ENCODE data around the gene SEC11A. TPM values are rescaled to one million over a fixed set of nuclear protein-coding genes. Genes with fewer than 3 reads are reported as not detected.
"Not testable (repeated sequence)": the region's sequence is repeated elsewhere in the genome, so short reads cannot be mapped to it uniquely, and the experiment has no call there.

The SEC11A gene
- total RNA-seq, 2 experiments from 2014 or later, result 82.3 to 87.8 TPM

DNA sequence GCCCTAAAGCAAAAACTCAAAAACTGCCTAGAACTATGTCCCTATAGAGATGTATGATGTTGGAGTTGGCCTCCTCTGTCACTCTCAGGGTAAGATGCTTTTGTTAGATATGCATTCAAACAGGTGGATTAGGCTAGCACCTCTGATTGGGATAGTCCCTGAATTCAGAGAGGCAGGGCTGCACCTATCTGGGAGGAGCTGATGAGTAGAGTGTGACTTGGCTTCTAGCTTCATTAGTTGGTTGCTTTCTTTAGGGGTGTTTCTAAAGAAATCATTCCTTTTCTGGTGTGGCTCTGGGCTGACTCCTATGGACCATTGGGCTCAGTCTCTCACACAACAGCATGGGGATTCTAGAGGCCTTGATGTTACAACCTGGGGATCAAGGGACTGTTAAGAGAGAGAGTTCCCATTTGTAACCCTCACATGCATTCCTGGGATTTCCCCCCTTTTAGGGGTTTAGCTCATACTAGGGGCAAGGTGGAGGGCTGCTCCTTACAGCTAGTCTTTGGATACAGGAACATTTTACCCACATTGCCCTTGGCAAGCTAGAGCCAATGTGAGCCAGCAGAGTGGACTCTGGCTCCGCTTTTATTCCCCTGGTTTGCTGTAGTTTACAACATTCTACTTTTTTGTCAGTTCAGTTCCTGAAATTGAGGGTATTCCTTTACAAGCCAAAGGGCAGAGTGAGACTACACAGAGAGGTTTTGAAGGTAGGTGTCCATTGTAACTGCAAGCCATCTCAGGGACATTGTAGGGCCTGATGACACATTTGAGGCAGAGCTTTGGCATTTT is 40.0 kb upstream of the SEC11A start:
- ChIA-PET POLR2A (interaction anchor here (0.9 to 1.1 kb wide), 2 partner anchors 9 to 15 kb away, joined by 3 to 4 read pairs; no protein-coding TSS in a partner anchor), CTCF (interaction anchor here (0.7 to 1.6 kb wide), 2 partner anchors 9 to 102 kb away, joined by 3 to 4 read pairs; partner anchors contain the start of gene WDR73)
- H3K36me3 Mint-ChIP-seq (ENCODE audit: low read depth), result peaks cover 14% of the 10 kb centered on the region
- H3K4me1 Mint-ChIP-seq (ENCODE audit: low read depth), result peaks cover 43% of the 10 kb centered on the region
- H3K27ac Mint-ChIP-seq, result peak overlapping the region; percentile 31
- peak; percentile 53 for ATAC-seq
- no peak for DNase-seq
- intact Hi-C loops (cut with micrococcal nuclease), result no loop called here
- no peaks in the 10 kb centered on the region for H3K9me3 Mint-ChIP-seq
- no peak overlapping the region for H3K4me3 Mint-ChIP-seq
- TF ChIP-seq, protein P1, sequence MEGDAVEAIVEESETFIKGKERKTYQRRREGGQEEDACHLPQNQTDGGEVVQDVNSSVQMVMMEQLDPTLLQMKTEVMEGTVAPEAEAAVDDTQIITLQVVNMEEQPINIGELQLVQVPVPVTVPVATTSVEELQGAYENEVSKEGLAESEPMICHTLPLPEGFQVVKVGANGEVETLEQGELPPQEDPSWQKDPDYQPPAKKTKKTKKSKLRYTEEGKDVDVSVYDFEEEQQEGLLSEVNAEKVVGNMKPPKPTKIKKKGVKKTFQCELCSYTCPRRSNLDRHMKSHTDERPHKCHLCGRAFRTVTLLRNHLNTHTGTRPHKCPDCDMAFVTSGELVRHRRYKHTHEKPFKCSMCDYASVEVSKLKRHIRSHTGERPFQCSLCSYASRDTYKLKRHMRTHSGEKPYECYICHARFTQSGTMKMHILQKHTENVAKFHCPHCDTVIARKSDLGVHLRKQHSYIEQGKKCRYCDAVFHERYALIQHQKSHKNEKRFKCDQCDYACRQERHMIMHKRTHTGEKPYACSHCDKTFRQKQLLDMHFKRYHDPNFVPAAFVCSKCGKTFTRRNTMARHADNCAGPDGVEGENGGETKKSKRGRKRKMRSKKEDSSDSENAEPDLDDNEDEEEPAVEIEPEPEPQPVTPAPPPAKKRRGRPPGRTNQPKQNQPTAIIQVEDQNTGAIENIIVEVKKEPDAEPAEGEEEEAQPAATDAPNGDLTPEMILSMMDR (IDR thresholded peaks at IDR 0.05), result no peak
- no peaks in the 10 kb centered on the region for H3K27me3 Mint-ChIP-seq

DNA sequence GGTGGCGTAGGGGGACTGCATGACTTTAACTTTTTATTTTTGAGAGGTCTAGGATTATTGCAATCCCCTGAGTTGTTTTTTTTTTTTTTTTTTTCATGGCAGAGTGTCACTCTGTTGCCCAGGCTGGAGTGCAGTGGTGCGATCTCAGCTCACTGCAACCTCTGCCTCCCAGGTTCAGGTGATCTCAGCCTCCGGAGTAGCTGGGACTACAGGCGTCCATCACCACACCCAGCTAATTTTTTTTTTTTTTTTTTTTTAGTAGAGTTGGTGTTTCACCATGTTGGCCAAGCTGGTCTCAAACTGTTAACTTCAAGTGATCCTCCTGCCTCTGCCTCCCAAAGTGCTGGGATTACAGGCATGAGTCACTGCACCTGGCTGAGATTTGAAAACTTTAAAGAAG is 39.0 kb upstream of the SEC11A start:
- intact Hi-C loops (cut with micrococcal nuclease); H3K27me3 Mint-ChIP-seq; DNase-seq; ATAC-seq; H3K27ac Mint-ChIP-seq; CTCF ChIA-PET; H3K9me3 Mint-ChIP-seq; H3K4me3 Mint-ChIP-seq: not testable (repeated sequence)
- H3K4me1 Mint-ChIP-seq (ENCODE audit: low read depth), result peaks cover 51% of the 10 kb centered on the region
- POLR2A ChIA-PET, result interaction anchor here (1.1 kb wide), 1 partner anchor 16 kb away, joined by 4 read pairs; no protein-coding TSS in a partner anchor
- peaks cover 14% of the 10 kb centered on the region for H3K36me3 Mint-ChIP-seq (ENCODE audit: low read depth)

DNA sequence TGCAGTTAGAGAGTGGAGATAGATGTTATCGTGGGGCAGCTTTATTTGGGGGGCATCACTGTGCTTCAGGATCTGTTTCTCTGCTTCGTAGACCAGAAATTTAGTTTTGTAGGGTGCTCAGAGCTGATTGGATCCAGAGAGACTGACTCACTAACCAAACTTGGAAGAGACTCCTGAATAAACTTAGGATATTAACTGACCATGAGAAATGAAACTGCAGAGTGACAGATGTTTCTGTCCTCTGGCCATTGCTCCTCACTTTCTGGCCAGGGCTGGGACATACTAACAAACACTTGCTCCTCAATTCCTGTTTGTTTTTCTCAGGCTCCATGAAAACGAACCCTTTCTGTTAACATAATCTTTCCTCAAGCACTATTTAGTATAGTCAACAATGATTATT is 36.8 kb upstream of the SEC11A start:
- Mint-ChIP-seq H3K27me3 (no peaks in the 10 kb centered on the region), H3K4me3 (no peak overlapping the region), H3K27ac (no peak overlapping the region), H3K36me3 (ENCODE audit: low read depth) (peaks cover 22% of the 10 kb centered on the region), H3K9me3 (no peaks in the 10 kb centered on the region), H3K4me1 (ENCODE audit: low read depth) (peaks cover 55% of the 10 kb centered on the region)
- CTCF ChIA-PET, result no interaction called here
- POLR2A ChIA-PET, result interaction anchor here (0.7 to 1.3 kb wide), 5 partner anchors 10 to 97 kb away, joined by 3 to 8 read pairs (median 5); no protein-coding TSS in a partner anchor
- TF ChIP-seq, protein P1 (IDR thresholded peaks at IDR 0.05), result no peak
- ATAC-seq (no peak), DNase-seq (no peak)
- intact Hi-C loops (cut with micrococcal nuclease), result no loop called here

DNA sequence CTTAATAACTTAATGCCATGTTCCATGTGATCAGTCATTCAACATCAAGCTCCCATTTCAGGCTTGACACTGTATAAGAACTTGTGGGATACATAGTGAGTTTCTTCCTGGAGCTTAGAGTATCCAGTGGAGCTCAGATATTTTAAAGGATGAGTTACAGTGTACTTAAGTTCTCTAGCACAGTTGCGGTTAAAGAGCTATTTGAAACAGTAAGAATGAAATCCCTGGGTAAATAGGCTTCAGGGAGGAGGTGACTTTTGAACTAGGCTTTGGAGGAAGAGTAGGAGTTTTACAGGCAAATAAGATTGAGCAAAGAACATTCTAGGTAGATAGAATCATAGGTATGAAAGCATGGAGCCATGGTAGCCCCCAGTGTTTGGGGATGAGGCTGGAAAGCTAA is 36.3 kb upstream of the SEC11A start:
- Mint-ChIP-seq H3K36me3 (ENCODE audit: low read depth) (peaks cover 22% of the 10 kb centered on the region), H3K4me1 (ENCODE audit: low read depth) (peaks cover 60% of the 10 kb centered on the region), H3K27ac (no peak overlapping the region), H3K27me3 (no peaks in the 10 kb centered on the region), H3K4me3 (no peak overlapping the region), H3K9me3 (no peaks in the 10 kb centered on the region)
- POLR2A ChIA-PET, result interaction anchor here (0.5 to 1.3 kb wide), 6 partner anchors 9 to 97 kb away, joined by 3 to 8 read pairs (median 4); no protein-coding TSS in a partner anchor
- TF ChIP-seq, protein P1 (IDR thresholded peaks at IDR 0.05), result no peak
- DNase-seq (no peak), ATAC-seq (no peak)
- intact Hi-C loops (cut with micrococcal nuclease), result no loop called here
- CTCF ChIA-PET, result interaction anchor here (0.8 to 1.3 kb wide), 2 partner anchors 39 to 153 kb away, joined by 3 to 4 read pairs; no protein-coding TSS in a partner anchor

DNA sequence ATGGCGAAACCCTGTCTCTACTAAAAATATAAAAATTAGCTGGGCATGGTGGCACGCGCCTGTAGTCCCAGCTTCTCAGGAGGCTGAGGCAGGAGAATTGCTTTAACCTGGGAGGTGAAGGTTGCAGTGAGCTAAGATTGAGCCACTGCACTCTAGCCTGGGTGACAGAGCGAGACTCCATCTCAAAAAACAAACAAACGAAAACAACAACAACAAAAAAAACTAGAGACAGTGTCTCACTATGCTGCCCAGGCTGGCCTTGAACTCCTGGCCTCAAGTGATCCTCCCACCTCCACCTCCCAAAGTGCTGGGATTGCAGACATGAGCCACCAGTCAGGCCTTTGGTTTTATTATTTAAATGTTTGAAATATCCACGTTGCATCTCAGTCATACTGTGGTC is 35.8 kb upstream of the SEC11A start:
- DNase-seq; H3K4me3 Mint-ChIP-seq; H3K27ac Mint-ChIP-seq; H3K27me3 Mint-ChIP-seq; H3K9me3 Mint-ChIP-seq; intact Hi-C loops (cut with micrococcal nuclease); ATAC-seq: not testable (repeated sequence)
- ChIA-PET CTCF (interaction anchor here (0.8 to 1.3 kb wide), 2 partner anchors 38 to 152 kb away, joined by 3 to 4 read pairs; no protein-coding TSS in a partner anchor), POLR2A (interaction anchor here (0.7 to 1.3 kb wide), 5 partner anchors 9 to 96 kb away, joined by 3 to 8 read pairs (median 5); no protein-coding TSS in a partner anchor)
- H3K36me3 Mint-ChIP-seq (ENCODE audit: low read depth), result peaks cover 22% of the 10 kb centered on the region
- H3K4me1 Mint-ChIP-seq (ENCODE audit: low read depth), result peaks cover 59% of the 10 kb centered on the region

Data from activated CD8-positive, alpha-beta T cell treated with anti-CD3 and anti-CD28 coated beads for 36 hours (primary cell).